GM13976 (cell line): ENCODE measurements around the gene SHH.

Source experiments
- DNase-seq: peaks from one replicate; pipeline ENCODE4 v3.0.0; 2012; ENCODE audit warnings: low spot score
- CTCF ChIP-seq: IDR thresholded peaks from 2 replicates; pipeline ENCODE4 v1.5.1; 2012; ENCODE audit warnings: borderline replicate concordance, mild to moderate bottlenecking; ENCODE audit not compliant: insufficient read depth; ENCODE audit errors: extremely low read depth, missing control alignments, control extremely low read depth
- in situ Hi-C: fragments of 300-500 bp; cut with MboI; formaldehyde crosslinking; loops from one replicate; pipeline ENCODE4 v1.12.0; 2022; ENCODE audit warnings: low sequenced_read_pairs, mixed read lengths, inconsistent platforms; ENCODE audit not compliant: unreplicated experiment

The SHH gene

GRCh38 chr7:155833651-155834050 is 21.4 kb upstream of the SHH start:
- in situ Hi-C loops: no loop called here
- DNase-seq: no peak

GRCh38 chr7:155832581-155832981 is 20.3 kb upstream of the SHH start:
- TF ChIP-seq CTCF: no peak
- in situ Hi-C loops: no loop called here
- DNase-seq: no peak

More at GRCh38 chr7:155833651-155834050, 21.4 kb upstream of the SHH start:
- no peak for TF ChIP-seq CTCF

- TF ChIP-seq CTCF: no peak
- in situ Hi-C loops: no loop called here
Observed at GRCh38 chr7:155831807-155832524, 19.7 kb upstream of the SHH start.

GRCh38 chr7:155830961-155831806 is 18.9 kb upstream of the SHH start:
- TF ChIP-seq CTCF: no peak
- DNase-seq: no peak
- in situ Hi-C loops: no loop called here

More at GRCh38 chr7:155831807-155832524, 19.7 kb upstream of the SHH start:
- no peak for DNase-seq

- no peak for DNase-seq
- in situ Hi-C loops: no loop called here
- no peak for TF ChIP-seq CTCF
Observed at GRCh38 chr7:155829796-155830470, 17.7 kb upstream of the SHH start.

- no peak for DNase-seq
- no peak for TF ChIP-seq CTCF
- in situ Hi-C loops: no loop called here
Observed at GRCh38 chr7:155825336-155825735, 13.1 kb upstream of the SHH start.
